GM12878 (cell line): ENCODE measurements around the gene MVK. TPM values are rescaled to one million over a fixed set of nuclear protein-coding genes. Genes with fewer than 3 reads are reported as not detected.

Experiments used
- ATAC-seq: fragments of 200-7000 bp; cut with Tn5 transposase; 3 replicates; pipeline ENCODE4 v1.9.1; 2020; ENCODE audit warnings: mild to moderate bottlenecking, moderate library complexity
- BruUV-seq: library from RNA; stranded (reverse); fragments of 400-500 nt; replicated peaks from 2 replicates; lab custom pipeline; 2021; lab: Mats Ljungman, UMichigan
- CTCF ChIA-PET: fragments of 300-600 bp; sonication (Branson Sonifier 250); formaldehyde crosslinking; extraction: SDS; loops from one replicate; lab custom pipeline; 2021; ENCODE audit warnings: inconsistent platforms; lab: Yijun Ruan, JAX
- POLR2A ChIA-PET: fragments of 350-600 bp; formaldehyde crosslinking; extraction: SDS; loops from one replicate; lab custom pipeline; 2021; ENCODE audit warnings: inconsistent platforms; lab: Charles Lee
- RAD21 ChIA-PET: fragments of 300-600 bp; sonication (Branson Sonifier 250); formaldehyde crosslinking; loops from one replicate; lab custom pipeline; 2023; ENCODE audit warnings: antibody characterized with exemption; ENCODE audit not compliant: unreplicated experiment; lab: Charles Lee
- SMC1A ChIA-PET: fragments of 300-600 bp; sonication (Branson Sonifier 250); formaldehyde crosslinking; loops from one replicate; lab custom pipeline; 2023; ENCODE audit not compliant: unreplicated experiment, uncharacterized antibody; lab: Charles Lee
- DNase-seq: peaks from one replicate; pipeline ENCODE4 v3.0.0-alpha.2; 2011; ENCODE audit warnings: low read depth, low spot score
- FAIRE-seq: peaks from 3 replicates; lab custom pipeline; 2011; peaks lifted over from hg19 to GRCh38; lab: Jason Lieb, UNC
- H2AFZ ChIP-seq: 2 replicates; pipeline ENCODE4 v1.6.0; 2011; ENCODE audit warnings: low read depth, low read length, control low read depth; ENCODE audit not compliant: control insufficient read depth
- H3K27ac ChIP-seq: 2 replicates; pipeline ENCODE4 v1.5.1; 2011; ENCODE audit warnings: control low read depth; ENCODE audit not compliant: control insufficient read depth, insufficient read depth
- H3K27me3 ChIP-seq, 2 experiments: replicated peaks in 1 of 2; 2 replicates each; pipeline versions ENCODE4 v1.6.0 to v1.6.1; 2011; ENCODE audit warnings: low read length in 1 of 2; ENCODE audit not compliant: control insufficient read depth in 2 of 2, insufficient read depth in 2 of 2
- H3K36me3 ChIP-seq, 2 experiments: 2 replicates each; pipeline ENCODE4 v1.5.1; 2011; ENCODE audit warnings: low read length in 1 of 2; ENCODE audit not compliant: control insufficient read depth in 2 of 2, insufficient read depth in 2 of 2
- H3K4me1 ChIP-seq: 2 replicates; pipeline ENCODE4 v1.6.1; 2011; ENCODE audit warnings: mild to moderate bottlenecking, low read length, moderate library complexity, mixed read lengths; ENCODE audit not compliant: control insufficient read depth, insufficient read depth
- H3K4me2 ChIP-seq: 2 replicates; pipeline ENCODE4 v1.6.0; 2011; ENCODE audit warnings: control low read depth; ENCODE audit not compliant: control insufficient read depth, insufficient read depth
- H3K4me3 ChIP-seq: fragments of 200-600 bp; sonication (generic); 2 replicates; pipeline ENCODE4 v1.5.1; 2016
- H3K79me2 ChIP-seq: 2 replicates; pipeline ENCODE4 v1.6.0; 2011; ENCODE audit warnings: low read length; ENCODE audit not compliant: control insufficient read depth, insufficient read depth
- H3K9ac ChIP-seq: 2 replicates; pipeline ENCODE4 v1.8.0; 2011; ENCODE audit warnings: low read length, control low read depth, mixed read lengths; ENCODE audit not compliant: control insufficient read depth, insufficient read depth
- H3K9me3 ChIP-seq: replicated peaks from 3 replicates; pipeline ENCODE4 v1.5.1; 2011; ENCODE audit warnings: mild to moderate bottlenecking, low read length; ENCODE audit not compliant: control insufficient read depth, insufficient read depth
- H4K20me1 ChIP-seq: 2 replicates; pipeline ENCODE4 v1.6.0; 2011; ENCODE audit not compliant: control insufficient read depth, insufficient read depth
- BACH1 ChIP-seq: fragments of 450-650 bp; IDR thresholded peaks from 2 replicates; pipeline ENCODE4 v1.6.1; 2017; ENCODE audit warnings: mild to moderate bottlenecking, borderline replicate concordance
- CBFB ChIP-seq: IDR thresholded peaks from 2 replicates; pipeline ENCODE4 v1.6.1; 2016; ENCODE audit warnings: antibody characterized with exemption, low read depth
- DPF2 ChIP-seq: fragments of 450-650 bp; IDR thresholded peaks from 2 replicates; pipeline ENCODE4 v1.6.1; 2017; ENCODE audit warnings: mild to moderate bottlenecking
- POLR2A ChIP-seq: IDR thresholded peaks from 2 replicates; pipeline ENCODE4 v1.6.1; 2011; ENCODE audit warnings: low read depth, mild to moderate bottlenecking, low read length
- POLR2AphosphoS5 ChIP-seq: IDR thresholded peaks from 2 replicates; pipeline ENCODE4 v1.6.1; 2011; ENCODE audit warnings: mild to moderate bottlenecking, low read length, inconsistent platforms
- RBBP5 ChIP-seq: fragments of 200-600 bp; sonication (generic); conservative IDR thresholded peaks from 2 replicates; pipeline ENCODE4 v1.6.1; 2016
- TCF3 ChIP-seq: IDR thresholded peaks from 2 replicates; pipeline ENCODE4 v1.6.1; 2012; ENCODE audit warnings: low read depth, mild to moderate bottlenecking, low read length, borderline replicate concordance; ENCODE audit not compliant: insufficient read depth
- WGBS: methylation state at CpG from one replicate; pipeline ENCODE4 v1.1.6; 2016; ENCODE audit warnings: low lambda C conversion rate; ENCODE audit not compliant: insufficient replicate concordance, insufficient coverage; ENCODE audit errors: missing lambda C conversion rate; 5-methylcytosine and 5-hydroxymethylcytosine counted together
- in situ Hi-C: fragments of 300-500 bp; cut with MboI; formaldehyde crosslinking; loops from 9 replicates; pipeline ENCODE4 v1.14.3; 2018; ENCODE audit warnings: mixed read lengths
- intact Hi-C: fragments of 100-400 bp; cut with micrococcal nuclease; formaldehyde crosslinking; loops from one replicate; pipeline ENCODE4 v1.14.2; 2022; ENCODE audit not compliant: unreplicated experiment
- polyA plus RNA-seq, 11 experiments: library from polyadenylated mRNA; depleted of rRNA in 4 of 11; unstranded in 6 of 11; stranded (reverse) in 5 of 11; fragments of >200 nt; fragmentation: Nextera tagmentation in 4 of 11; fragmentation: Illumina TruSeq in 1 of 11; extraction: Ambion mirVana in 4 of 11; extraction: Trizol in 1 of 11; gene quantifications; 1 replicate in 1 of 11; 2 replicates in 10 of 11; pipeline versions ENCODE4 v1.2.1 to v1.2.3, GENCODE V29; 2011 to 2016; ENCODE audit warnings: inconsistent platforms in 2 of 11, missing spikeins in 2 of 11, low read depth in 1 of 11
- total RNA-seq, 4 experiments: library from RNA; depleted of rRNA in 3 of 4; stranded (reverse); fragments of >200 nt in 3 of 4; fragmentation: Illumina TruSeq in 1 of 4; extraction: Trizol in 1 of 4; gene quantifications; 2 replicates each; pipeline versions ENCODE4 v1.2.1 to v1.2.3, GENCODE V29; 2013 to 2021
- TF ChIP-seq, protein P1 (sequence below): fragments of 450-650 bp; IDR thresholded peaks from 2 replicates; pipeline ENCODE4 v1.6.1; 2017; ENCODE audit warnings: antibody characterized with exemption, mild to moderate bottlenecking, moderate library complexity
- TF ChIP-seq, protein P2 (sequence below): fragments of 450-650 bp; IDR thresholded peaks from 2 replicates; pipeline ENCODE4 v1.6.1; 2016; ENCODE audit warnings: mild to moderate bottlenecking

Gene MVK
- total and polyA plus RNA-seq, 10 of the 15 experiments (the other 5 are each of a cell fraction or from before 2014, with no cell fraction given): 0.24 to 46.7 (median 31.9) TPM

DNA sequence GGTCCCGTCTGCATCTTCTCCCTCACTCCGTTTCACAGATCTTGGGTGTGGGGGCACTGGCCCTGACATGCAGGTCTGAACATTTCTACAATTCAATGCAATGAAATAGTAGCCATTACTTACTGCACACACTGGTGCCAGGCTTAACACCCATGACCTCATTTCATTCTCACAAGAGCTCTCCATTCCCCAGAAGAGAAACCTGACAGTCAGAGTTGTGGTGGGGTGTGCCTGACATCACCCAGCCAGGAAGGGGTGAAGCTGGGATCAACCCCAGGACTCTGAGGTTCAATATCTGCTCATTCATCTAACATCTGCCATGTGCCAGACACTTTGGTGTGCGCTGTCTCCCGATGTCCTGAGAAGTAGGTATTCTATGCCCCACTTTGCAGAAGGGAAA is 34.7 kb downstream of the MVK start:
- POLR2A ChIA-PET: no interaction called here
- RAD21 ChIA-PET: no interaction called here
- ATAC-seq: no peak

More for the DNA sequence above, 34.7 kb downstream of the MVK start:
- H3K9ac ChIP-seq: no peak overlapping the region
- H3K4me2 ChIP-seq: no peak overlapping the region
- H3K4me1 ChIP-seq: no peaks in the 10 kb centered on the region
- 29% methylated on average over 4 of the region's 4 CpGs for WGBS
- ChIA-PET SMC1A (interaction anchor here (1.3 kb wide), 1 partner anchor 69 kb away, joined by 3 read pairs; no protein-coding TSS in a partner anchor), CTCF (no interaction called here)
- intact Hi-C loops: no loop called here
- peaks cover 0 to 2% of the 10 kb centered on the region in 2 experiments; a peak in 2 of 4 replicates for H3K27me3 ChIP-seq
- H3K27ac ChIP-seq: no peak overlapping the region
- no peaks in the 10 kb centered on the region for H3K9me3 ChIP-seq
- peaks cover 3% of the 10 kb centered on the region; the same call in 1 of the 2 replicates for H4K20me1 ChIP-seq
- no peak overlapping the region for H3K4me3 ChIP-seq
- no peak for FAIRE-seq
- no peak for TF ChIP-seq BACH1
- no peak for TF ChIP-seq TCF3
- TF ChIP-seq, protein P1, sequence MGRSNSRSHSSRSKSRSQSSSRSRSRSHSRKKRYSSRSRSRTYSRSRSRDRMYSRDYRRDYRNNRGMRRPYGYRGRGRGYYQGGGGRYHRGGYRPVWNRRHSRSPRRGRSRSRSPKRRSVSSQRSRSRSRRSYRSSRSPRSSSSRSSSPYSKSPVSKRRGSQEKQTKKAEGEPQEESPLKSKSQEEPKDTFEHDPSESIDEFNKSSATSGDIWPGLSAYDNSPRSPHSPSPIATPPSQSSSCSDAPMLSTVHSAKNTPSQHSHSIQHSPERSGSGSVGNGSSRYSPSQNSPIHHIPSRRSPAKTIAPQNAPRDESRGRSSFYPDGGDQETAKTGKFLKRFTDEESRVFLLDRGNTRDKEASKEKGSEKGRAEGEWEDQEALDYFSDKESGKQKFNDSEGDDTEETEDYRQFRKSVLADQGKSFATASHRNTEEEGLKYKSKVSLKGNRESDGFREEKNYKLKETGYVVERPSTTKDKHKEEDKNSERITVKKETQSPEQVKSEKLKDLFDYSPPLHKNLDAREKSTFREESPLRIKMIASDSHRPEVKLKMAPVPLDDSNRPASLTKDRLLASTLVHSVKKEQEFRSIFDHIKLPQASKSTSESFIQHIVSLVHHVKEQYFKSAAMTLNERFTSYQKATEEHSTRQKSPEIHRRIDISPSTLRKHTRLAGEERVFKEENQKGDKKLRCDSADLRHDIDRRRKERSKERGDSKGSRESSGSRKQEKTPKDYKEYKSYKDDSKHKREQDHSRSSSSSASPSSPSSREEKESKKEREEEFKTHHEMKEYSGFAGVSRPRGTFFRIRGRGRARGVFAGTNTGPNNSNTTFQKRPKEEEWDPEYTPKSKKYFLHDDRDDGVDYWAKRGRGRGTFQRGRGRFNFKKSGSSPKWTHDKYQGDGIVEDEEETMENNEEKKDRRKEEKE: no peak
- no peak for TF ChIP-seq DPF2
- no peak for TF ChIP-seq CBFB
- TF ChIP-seq POLR2A: no peak
- TF ChIP-seq POLR2AphosphoS5: no peak
- TF ChIP-seq, protein P2, sequence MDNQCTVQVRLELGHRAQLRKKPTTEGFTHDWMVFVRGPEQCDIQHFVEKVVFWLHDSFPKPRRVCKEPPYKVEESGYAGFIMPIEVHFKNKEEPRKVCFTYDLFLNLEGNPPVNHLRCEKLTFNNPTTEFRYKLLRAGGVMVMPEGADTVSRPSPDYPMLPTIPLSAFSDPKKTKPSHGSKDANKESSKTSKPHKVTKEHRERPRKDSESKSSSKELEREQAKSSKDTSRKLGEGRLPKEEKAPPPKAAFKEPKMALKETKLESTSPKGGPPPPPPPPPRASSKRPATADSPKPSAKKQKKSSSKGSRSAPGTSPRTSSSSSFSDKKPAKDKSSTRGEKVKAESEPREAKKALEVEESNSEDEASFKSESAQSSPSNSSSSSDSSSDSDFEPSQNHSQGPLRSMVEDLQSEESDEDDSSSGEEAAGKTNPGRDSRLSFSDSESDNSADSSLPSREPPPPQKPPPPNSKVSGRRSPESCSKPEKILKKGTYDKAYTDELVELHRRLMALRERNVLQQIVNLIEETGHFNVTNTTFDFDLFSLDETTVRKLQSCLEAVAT: no peak
- TF ChIP-seq RBBP5: no peak
- no peaks in the 10 kb centered on the region for H3K36me3 ChIP-seq
- H2AFZ ChIP-seq: no peak overlapping the region
- in situ Hi-C loops: no loop called here
- no TSS peak for BruUV-seq
- DNase-seq: no peak
- no peaks in the 10 kb centered on the region for H3K79me2 ChIP-seq
